GM12892 (cell line): ENCODE data around the gene MYO5A.
"Not testable (repeated sequence)": the region's sequence is repeated elsewhere in the genome, so short reads cannot be mapped to it uniquely, and the experiment has no call there.

Experiments used
- DNase-seq: peaks from one replicate; pipeline ENCODE4 v3.0.0; 2011; ENCODE audit not compliant: insufficient read length
- FAIRE-seq: peaks from 2 replicates; lab custom pipeline; 2011; peaks lifted over from hg19 to GRCh38; lab: Jason Lieb, UNC
- POLR2A ChIP-seq: IDR thresholded peaks from 2 replicates; pipeline ENCODE4 v1.6.1; 2011; ENCODE audit warnings: low read depth, low read length, control low read depth
- POLR2AphosphoS5 ChIP-seq: IDR thresholded peaks from 2 replicates; pipeline ENCODE4 v1.6.1; 2011; ENCODE audit warnings: low read depth, low read length, control low read depth
- TAF1 ChIP-seq: IDR thresholded peaks from 2 replicates; pipeline ENCODE4 v1.6.1; 2011; ENCODE audit warnings: low read depth, mild to moderate bottlenecking, control low read depth, low read length, borderline replicate concordance

MYO5A gene

DNA sequence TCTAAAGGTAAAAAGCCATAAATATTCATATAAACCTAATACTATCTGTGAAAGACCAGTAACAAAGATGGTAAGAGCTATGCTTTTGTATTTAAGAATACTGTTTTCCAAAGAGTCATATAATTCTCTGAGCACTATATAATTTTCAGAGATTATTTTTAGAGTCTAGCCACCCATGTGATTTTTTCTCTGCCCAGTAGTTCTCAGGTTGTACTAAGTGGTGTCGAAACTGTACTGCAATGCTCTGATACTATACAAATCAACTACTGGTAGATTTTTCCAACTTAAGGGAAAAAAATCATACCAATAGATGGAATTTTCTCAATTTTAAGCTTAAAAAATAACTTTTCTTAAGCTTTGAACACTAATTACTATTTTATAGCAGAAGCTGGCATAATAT is 104.8 kb downstream of the MYO5A start:
- TF ChIP-seq POLR2A = no peak
- TF ChIP-seq POLR2AphosphoS5 = no peak
- TF ChIP-seq TAF1 = no peak
- no peak for DNase-seq
- FAIRE-seq = no peak

DNA sequence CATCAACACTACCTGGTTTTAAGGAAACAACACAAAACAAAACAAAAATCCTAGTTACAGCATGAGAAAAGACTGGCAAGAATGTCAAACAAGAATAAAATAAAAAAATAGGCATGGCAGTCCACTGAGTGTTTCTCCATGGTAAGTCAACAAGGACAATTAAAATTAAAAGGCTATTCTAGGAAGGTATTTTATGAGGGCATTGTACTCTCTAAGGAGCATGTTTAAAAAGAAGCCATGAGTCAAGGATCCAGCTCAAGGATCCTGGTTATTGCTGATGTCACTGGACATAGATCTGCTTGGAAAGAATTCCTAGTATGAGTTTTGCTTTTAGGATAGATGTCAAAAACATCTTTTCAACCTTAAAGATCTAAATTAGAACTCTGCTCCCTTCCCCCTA is 106.7 kb downstream of the MYO5A start:
- DNase-seq (no peak), FAIRE-seq (no peak)
- no peak for TF ChIP-seq TAF1

GRCh38 chr15:52421029-52421428 is 107.7 kb downstream of the MYO5A start:
- DNase-seq (no peak), FAIRE-seq (no peak)
- TF ChIP-seq TAF1 (no peak), POLR2AphosphoS5 (no peak), POLR2A (no peak)

- DNase-seq (no peak), FAIRE-seq (no peak)
- TF ChIP-seq POLR2A (no peak), POLR2AphosphoS5 (no peak), TAF1 (no peak)
These were observed 109.2 kb downstream of the MYO5A start for GRCh38 chr15:52419494-52419893.

GRCh38 chr15:52417957-52418356 is 110.7 kb downstream of the MYO5A start:
- DNase-seq = no peak

DNA sequence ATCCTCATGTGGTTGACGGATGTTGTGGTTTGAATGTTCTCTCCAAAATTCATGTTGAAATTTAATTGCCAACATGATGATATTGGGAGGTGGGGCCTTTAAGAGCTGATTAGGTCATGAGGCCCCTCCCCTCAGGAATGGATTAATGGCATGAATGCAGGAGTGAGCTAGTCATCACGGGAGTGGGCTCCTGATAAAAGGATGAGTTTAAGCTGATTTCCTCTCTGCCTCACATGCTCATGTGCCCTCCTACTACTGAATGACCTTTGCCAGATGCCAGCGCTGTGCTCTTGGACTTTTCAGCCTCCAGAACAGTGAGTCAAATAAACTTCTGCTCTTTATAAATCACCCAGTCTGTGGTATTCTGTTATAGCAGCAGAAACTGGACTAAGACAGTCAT is 111.2 kb downstream of the MYO5A start:
- TF ChIP-seq TAF1 = no peak
- TF ChIP-seq POLR2A = no peak
- no peak for TF ChIP-seq POLR2AphosphoS5
- DNase-seq (no peak), FAIRE-seq (no peak)

More at GRCh38 chr15:52417957-52418356, 110.7 kb downstream of the MYO5A start:
- TF ChIP-seq TAF1 = no peak
- TF ChIP-seq POLR2A = no peak
- no peak for TF ChIP-seq POLR2AphosphoS5
- no peak for FAIRE-seq

GRCh38 chr15:52416566-52416965 is 112.1 kb downstream of the MYO5A start:
- not testable (repeated sequence) for DNase-seq, FAIRE-seq

DNA sequence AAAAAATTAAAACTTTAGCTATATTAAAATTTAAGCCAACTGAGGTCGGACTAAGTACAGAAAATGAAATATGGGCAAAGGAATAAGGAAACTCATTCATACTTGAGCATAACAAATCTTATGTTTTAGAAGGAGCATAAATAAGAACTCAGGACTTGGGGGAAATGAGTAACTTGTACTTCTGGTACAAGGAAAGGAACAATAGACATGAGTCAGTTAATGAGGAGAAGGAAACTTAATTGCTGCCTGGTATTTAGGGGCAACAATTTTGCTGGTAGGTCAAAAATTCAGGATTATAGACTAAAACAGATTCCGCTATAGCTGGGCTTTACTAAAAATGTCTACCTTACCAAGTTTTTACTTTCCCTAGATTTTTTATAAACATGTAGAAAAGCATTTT is 113.1 kb downstream of the MYO5A start:
- TF ChIP-seq POLR2AphosphoS5 (no peak), TAF1 (no peak), POLR2A (no peak)
- DNase-seq (no peak), FAIRE-seq (no peak)

GRCh38 chr15:52414936-52415335 is 113.7 kb downstream of the MYO5A start:
- no peak for TF ChIP-seq POLR2A
- TF ChIP-seq TAF1 = no peak
- TF ChIP-seq POLR2AphosphoS5 = no peak
- DNase-seq = no peak
- FAIRE-seq = no peak

DNA sequence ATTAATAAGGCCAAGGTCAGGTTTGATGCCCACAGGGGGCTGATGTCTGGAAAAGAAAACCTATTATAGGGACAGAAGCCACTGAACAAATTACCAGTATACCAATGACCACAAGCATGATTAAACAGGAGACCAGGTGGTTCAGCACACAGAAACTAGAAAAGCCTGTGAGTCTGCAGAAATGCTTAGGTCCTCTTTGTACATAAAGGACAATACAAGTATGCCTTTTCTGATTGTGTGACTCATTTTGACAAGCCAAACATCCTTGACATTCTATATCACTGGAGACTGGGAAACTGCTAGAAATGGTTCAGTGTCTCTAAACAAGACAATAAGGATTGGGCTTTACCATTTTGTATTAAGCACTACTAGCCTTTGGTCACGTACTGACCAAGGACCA is 119.9 kb downstream of the MYO5A start:
- TF ChIP-seq POLR2A (no peak), TAF1 (no peak), POLR2AphosphoS5 (no peak)
- FAIRE-seq = peak; percentile 54
- no peak for DNase-seq

GRCh38 chr15:52407374-52407773 is 121.3 kb downstream of the MYO5A start:
- DNase-seq (no peak), FAIRE-seq (no peak)
- no peak for TF ChIP-seq POLR2A
- TF ChIP-seq POLR2AphosphoS5 = no peak
- no peak for TF ChIP-seq TAF1

DNA sequence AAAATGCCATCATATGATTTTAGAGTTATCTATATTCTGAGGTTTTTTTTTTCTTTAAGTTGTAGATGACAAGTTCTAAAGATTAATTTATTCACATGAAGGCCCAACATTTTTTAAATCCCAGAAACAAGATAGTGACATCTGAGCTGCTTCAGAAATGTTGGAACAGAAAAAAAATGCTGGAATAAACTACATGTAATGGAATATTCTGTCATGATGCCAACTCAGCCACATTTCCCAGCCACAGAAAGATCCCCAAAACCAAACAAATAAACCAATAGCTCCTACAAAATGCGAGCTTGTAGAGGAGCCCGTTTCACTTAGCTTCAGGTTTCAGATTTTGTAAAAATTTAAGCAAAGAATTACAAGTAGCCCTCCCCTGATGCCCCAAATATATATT is 122.1 kb downstream of the MYO5A start:
- no peak for FAIRE-seq
- TF ChIP-seq POLR2A = no peak
- no peak for TF ChIP-seq TAF1
- TF ChIP-seq POLR2AphosphoS5 = no peak
- DNase-seq = no peak

DNA sequence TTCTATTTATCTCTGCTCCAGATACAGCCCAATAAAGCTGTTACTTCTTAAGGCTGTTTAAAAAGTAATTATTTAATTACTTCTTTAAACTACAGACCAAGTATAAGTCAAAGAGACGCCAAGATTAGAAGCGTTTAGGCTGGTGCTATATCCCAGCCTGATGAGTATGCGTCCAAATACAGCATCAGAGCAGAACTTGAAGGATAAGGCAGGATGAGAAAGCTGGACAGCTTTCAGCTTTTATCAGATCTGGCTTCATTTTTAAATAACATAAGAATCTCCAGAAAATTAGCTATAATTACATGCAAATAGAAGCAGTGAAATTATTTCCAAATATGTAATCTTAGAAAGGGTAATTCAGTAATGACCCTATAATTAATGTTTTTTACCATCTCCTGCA is 122.8 kb downstream of the MYO5A start:
- DNase-seq (no peak), FAIRE-seq (no peak)
- TF ChIP-seq POLR2A (no peak), POLR2AphosphoS5 (no peak), TAF1 (no peak)
